ENCODE results near the gene MAMDC4.

GRCh38 chr9:136826703-136827582, 25.2 kb upstream of the MAMDC4 start:
- TF ChIP-seq SP1 (IDR thresholded peaks at IDR 0.05; ENCODE audit: low read depth, low read length) (no peak), CHD1 (IDR thresholded peaks at IDR 0.05; ENCODE audit: low read depth, low read length) (no peak), TAF1 (IDR thresholded peaks at IDR 0.05; ENCODE audit: low read depth, low read length) (no peak), CTCF (IDR thresholded peaks at IDR 0.05; ENCODE audit: control extremely low read depth in 1 of 3, insufficient read depth in 1 of 3, low read depth in 1 of 3, low read length in 3 of 3) (no peak)

All from H1 (cell line).